ENCODE data around the gene KCNK13.
"Not testable (repeated sequence)": the region's sequence is repeated elsewhere in the genome, so short reads cannot be mapped to it uniquely, and the experiment has no call there.

Gene KCNK13

GRCh38 chr14:90061685-90062126 lies at the start of gene KCNK13:
KCNK13 (plus strand) TSS chr14:90061994; CDS start chr14:90062206, 212 bp downstream.
- in situ Hi-C loops (cut with HindIII; ENCODE audit: low sequenced_read_pairs), result no loop called here

GRCh38 chr14:90017371-90017770 lies 44.4 kb upstream of the KCNK13 start:
- in situ Hi-C loops (cut with HindIII; ENCODE audit: low sequenced_read_pairs), result no loop called here

GRCh38 chr14:90019824-90020523 lies 41.8 kb upstream of the KCNK13 start:
- in situ Hi-C loops (cut with HindIII; ENCODE audit: low sequenced_read_pairs), result no loop called here

GRCh38 chr14:90023176-90023896 lies 38.5 kb upstream of the KCNK13 start:
- in situ Hi-C loops (cut with HindIII; ENCODE audit: low sequenced_read_pairs), result no loop called here

- in situ Hi-C loops (cut with HindIII; ENCODE audit: low sequenced_read_pairs), result no loop called here
These were observed 36.9 kb upstream of the KCNK13 start for GRCh38 chr14:90024910-90025309.

- in situ Hi-C loops (cut with HindIII; ENCODE audit: low sequenced_read_pairs), result not testable (repeated sequence)
These were observed 35.2 kb upstream of the KCNK13 start for GRCh38 chr14:90026608-90027007.

- in situ Hi-C loops (cut with HindIII; ENCODE audit: low sequenced_read_pairs), result no loop called here
These were observed 34.0 kb upstream of the KCNK13 start for GRCh38 chr14:90027842-90028241.

GRCh38 chr14:90034156-90034555 lies 27.6 kb upstream of the KCNK13 start:
- in situ Hi-C loops (cut with HindIII; ENCODE audit: low sequenced_read_pairs), result no loop called here

GRCh38 chr14:90034835-90035525 lies 26.8 kb upstream of the KCNK13 start:
- in situ Hi-C loops (cut with HindIII; ENCODE audit: low sequenced_read_pairs), result no loop called here

- in situ Hi-C loops (cut with HindIII; ENCODE audit: low sequenced_read_pairs), result no loop called here
These were observed 22.4 kb upstream of the KCNK13 start for GRCh38 chr14:90039253-90040010.

- in situ Hi-C loops (cut with HindIII; ENCODE audit: low sequenced_read_pairs), result no loop called here
These were observed 21.4 kb upstream of the KCNK13 start for GRCh38 chr14:90040411-90040810.

- in situ Hi-C loops (cut with HindIII; ENCODE audit: low sequenced_read_pairs), result no loop called here
These were observed 19.1 kb upstream of the KCNK13 start for GRCh38 chr14:90042496-90043252.

- in situ Hi-C loops (cut with HindIII; ENCODE audit: low sequenced_read_pairs), result no loop called here
These were observed 16.2 kb upstream of the KCNK13 start for GRCh38 chr14:90045616-90046015.

- in situ Hi-C loops (cut with HindIII; ENCODE audit: low sequenced_read_pairs), result no loop called here
These were observed 12.4 kb upstream of the KCNK13 start for GRCh38 chr14:90049390-90049789.

GRCh38 chr14:90050271-90050670 lies 11.5 kb upstream of the KCNK13 start:
- in situ Hi-C loops (cut with HindIII; ENCODE audit: low sequenced_read_pairs), result no loop called here

- in situ Hi-C loops (cut with HindIII; ENCODE audit: low sequenced_read_pairs), result no loop called here
These were observed 8.8 kb upstream of the KCNK13 start for GRCh38 chr14:90053044-90053443.

GRCh38 chr14:90054803-90055202 lies 7.0 kb upstream of the KCNK13 start:
- in situ Hi-C loops (cut with HindIII; ENCODE audit: low sequenced_read_pairs), result no loop called here

GRCh38 chr14:90056826-90057225 lies 5.0 kb upstream of the KCNK13 start:
- in situ Hi-C loops (cut with HindIII; ENCODE audit: low sequenced_read_pairs), result no loop called here

- in situ Hi-C loops (cut with HindIII; ENCODE audit: low sequenced_read_pairs), result no loop called here
These were observed 2.8 kb upstream of the KCNK13 start for GRCh38 chr14:90058876-90059458.
